NCI-H1105 treated with DMSO at 0.1 percent for 48 hours (cell line): Measurements from ENCODE around the gene TTC32.

Experiments used
- DNase-seq: peaks from one replicate; lab custom pipeline; 2025; lab: John Stamatoyannopoulos, UW

Gene TTC32

DNA sequence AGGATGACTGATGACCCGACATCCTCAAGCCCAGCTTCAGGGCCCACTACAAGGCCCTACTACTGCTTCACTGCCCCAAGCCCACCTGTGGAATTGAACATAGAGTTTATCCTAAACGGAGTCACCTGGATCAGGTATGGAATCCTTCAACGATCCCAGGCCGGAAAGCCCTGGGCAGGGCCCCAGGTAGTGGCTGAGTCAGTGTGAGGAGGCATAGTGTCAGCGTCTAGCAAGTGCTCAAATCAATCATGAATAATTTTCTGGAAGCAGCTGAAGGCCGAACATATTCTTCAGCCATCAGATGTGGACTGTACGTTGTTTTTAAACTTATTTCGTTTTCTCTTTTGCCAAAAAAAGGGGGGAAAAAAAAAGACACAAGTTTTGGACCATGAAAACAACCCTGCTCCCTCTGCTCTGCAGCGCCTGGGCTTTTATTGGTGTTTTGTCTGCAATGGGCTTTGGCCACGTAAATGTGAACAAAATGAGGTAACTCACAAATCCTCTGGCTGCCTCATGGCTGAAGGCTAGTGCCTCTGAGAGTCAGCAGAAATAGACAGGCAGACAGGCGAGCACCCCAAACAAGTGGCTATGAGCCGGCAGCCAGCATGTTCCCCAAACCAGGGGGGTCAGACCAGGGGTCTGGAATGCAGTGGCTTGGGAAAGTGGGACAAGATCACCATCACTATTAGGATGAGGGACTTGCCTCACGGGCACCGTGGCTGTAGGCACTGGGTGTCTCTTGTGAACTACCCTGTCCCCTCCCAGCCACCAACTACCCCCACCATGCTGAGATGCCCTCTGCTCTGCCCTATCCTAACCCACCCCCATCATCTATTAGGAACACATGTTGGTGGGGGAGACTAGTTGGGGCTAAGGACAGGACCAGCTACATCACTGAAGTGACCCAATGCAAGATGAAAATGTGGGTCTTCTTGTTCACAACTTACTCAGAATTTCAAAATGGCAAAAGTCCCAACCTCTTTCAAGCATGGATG, 51.4 kb downstream of the TTC32 start:
- no peak for DNase-seq

DNA sequence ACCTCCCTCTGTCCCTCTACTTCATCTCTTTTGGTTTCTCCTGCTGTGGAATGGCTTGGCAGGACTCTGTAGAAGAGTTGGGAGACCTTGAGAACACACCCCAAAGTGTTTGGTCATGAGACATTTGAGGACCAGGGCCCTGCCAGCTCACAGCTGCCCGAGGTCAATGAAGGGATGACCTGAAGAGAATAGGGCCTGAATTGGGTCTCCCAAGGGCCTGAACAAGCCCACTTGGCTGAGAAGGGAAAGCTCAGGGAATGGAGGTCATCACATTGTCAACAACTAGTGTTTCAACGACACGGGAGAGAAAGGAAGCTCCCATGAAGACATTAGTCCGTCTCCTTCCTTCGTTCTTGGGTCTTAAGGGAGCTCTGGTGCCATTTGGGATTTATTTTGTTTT, 52.8 kb downstream of the TTC32 start:
- no peak for DNase-seq

DNA sequence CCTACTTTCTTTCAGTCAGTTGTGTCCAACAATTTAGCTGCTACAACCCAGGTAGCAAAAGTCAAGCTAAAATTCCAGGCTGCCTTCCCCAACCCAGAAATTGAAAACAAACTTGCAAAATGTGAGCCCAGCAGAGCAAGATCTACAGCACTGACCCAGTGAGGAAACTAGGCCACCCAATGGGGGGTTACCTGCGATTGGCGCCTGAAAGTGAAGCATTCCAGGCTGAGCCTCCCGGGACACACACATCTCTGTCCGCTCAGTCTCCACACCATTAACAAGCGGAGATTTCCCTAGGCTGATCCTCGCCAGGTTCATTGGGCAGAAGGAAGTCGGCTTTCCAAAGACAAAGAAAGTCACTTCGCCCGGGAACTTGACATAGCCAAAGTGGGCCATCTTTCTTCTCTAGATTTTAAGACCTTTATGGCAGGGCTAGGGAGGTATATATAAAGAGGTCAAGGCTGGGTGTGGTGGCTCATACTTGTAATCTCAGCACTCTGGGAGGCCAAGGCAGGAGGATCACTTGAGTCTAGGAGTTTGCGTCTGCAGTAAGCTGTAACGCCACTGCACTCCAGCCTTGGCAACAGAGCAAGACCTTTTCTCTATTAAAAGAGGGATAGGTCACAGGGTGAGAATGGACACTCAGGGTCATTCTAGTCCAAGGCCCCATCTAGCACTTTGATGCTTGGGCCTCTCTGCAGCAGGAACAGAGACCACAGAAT, 53.6 kb downstream of the TTC32 start:
- DNase-seq: no peak

DNA sequence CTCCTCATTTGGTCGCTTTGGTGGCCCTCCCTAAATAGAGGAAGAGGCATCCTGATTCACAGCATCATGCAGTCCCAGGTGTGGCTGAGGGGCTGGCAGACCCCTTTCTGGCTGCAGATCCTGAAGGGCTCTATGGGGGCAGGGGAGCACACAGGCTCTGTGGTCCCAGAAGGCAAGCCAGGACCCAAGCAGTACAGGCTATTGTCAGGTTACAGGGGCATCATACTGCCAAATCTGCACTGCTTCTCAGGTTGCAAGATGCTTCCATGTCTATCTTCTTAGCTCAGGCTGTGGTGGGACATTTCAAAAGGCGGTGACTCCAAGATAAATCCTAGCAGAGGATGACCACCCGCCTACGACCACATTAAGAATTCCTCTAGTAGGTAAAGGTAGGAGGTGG, 54.3 kb downstream of the TTC32 start:
- DNase-seq: no peak
